ENCODE data around the gene TMEM182. TPM values are rescaled to one million over a fixed set of nuclear protein-coding genes. Genes with fewer than 3 reads are reported as not detected.

Gene TMEM182
- total RNA-seq, 4 donors from 2014 or later: 0.49 to 2.6 (median 0.75) TPM

- Histone ChIP-seq H3K27me3 (no peaks in the 10 kb centered on the region), H3K36me3 (no peaks in the 10 kb centered on the region), H3K9me3 (peaks cover 11% of the 10 kb centered on the region), H3K4me1 (no peaks in the 10 kb centered on the region), H3K4me3 (no peak overlapping the region), H3K27ac (no peak overlapping the region)
- 77% methylated on average over 5 of the region's 5 CpGs for WGBS
- DNase-seq (ENCODE audit: low spot score in 2 of 2): no peak
- TF ChIP-seq POLR2A (IDR thresholded peaks at IDR 0.05) (no peak), POLR2AphosphoS5 (IDR thresholded peaks at IDR 0.05) (no peak), EP300 (IDR thresholded peaks at IDR 0.05) (no peak)
- TF ChIP-seq, protein P1, sequence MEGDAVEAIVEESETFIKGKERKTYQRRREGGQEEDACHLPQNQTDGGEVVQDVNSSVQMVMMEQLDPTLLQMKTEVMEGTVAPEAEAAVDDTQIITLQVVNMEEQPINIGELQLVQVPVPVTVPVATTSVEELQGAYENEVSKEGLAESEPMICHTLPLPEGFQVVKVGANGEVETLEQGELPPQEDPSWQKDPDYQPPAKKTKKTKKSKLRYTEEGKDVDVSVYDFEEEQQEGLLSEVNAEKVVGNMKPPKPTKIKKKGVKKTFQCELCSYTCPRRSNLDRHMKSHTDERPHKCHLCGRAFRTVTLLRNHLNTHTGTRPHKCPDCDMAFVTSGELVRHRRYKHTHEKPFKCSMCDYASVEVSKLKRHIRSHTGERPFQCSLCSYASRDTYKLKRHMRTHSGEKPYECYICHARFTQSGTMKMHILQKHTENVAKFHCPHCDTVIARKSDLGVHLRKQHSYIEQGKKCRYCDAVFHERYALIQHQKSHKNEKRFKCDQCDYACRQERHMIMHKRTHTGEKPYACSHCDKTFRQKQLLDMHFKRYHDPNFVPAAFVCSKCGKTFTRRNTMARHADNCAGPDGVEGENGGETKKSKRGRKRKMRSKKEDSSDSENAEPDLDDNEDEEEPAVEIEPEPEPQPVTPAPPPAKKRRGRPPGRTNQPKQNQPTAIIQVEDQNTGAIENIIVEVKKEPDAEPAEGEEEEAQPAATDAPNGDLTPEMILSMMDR (IDR thresholded peaks at IDR 0.05): no peak
Measured at GRCh38 chr2:102801098-102801718, 39.4 kb downstream of the TMEM182 start.

DNA sequence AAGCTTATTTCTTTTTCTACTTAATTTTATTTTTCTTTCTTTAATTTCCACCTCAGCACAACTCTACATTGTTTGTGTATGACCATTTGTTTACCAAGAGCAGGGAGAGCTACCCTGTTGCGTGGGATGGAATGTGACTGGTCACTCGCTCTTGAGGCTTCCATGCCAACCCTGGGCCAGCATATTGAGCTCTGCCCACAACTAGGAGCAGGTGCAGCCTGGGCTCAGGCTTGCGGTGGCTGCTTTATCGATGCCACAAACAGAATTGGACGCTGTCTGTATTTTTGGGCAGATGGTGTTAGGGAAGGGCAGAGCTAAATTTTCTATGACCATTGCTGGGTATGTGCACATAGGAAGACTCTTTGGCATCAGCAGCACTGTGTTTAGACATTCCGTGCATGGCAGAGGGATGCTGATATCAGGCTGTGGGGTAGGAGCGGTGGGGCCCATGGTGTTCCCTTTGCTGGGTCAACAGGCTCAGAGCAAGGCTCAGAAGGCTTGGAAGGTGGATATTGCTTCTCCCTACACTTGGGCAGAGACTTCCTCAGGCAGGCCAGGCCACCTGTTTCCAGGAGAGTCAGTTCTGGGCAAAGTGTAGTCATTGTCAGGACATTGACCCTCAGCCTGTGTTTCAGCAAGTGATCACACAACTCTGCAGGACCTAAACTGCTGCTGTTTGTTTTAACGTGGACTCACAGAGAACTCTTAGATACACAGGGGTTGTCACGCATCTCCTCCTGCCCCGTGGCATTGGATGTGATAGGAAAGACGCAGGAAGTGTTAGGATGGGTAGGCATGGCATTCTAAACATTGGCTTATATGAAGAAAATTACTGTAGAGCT is 40.2 kb downstream of the TMEM182 start:
- no peaks in the 10 kb centered on the region for H3K4me1 ChIP-seq
- peaks cover 11% of the 10 kb centered on the region for H3K9me3 ChIP-seq
- TF ChIP-seq POLR2AphosphoS5 (IDR thresholded peaks at IDR 0.05) (no peak), EP300 (IDR thresholded peaks at IDR 0.05) (no peak), POLR2A (IDR thresholded peaks at IDR 0.05) (no peak)
- TF ChIP-seq, protein P1 (IDR thresholded peaks at IDR 0.05): no peak
- no peak for DNase-seq (ENCODE audit: low spot score in 2 of 2)
- 98% methylated on average over 11 of the region's 11 CpGs for WGBS
- no peak overlapping the region for H3K27ac ChIP-seq
- H3K36me3 ChIP-seq: no peaks in the 10 kb centered on the region
- H3K27me3 ChIP-seq: no peaks in the 10 kb centered on the region
- H3K4me3 ChIP-seq: no peak overlapping the region

DNA sequence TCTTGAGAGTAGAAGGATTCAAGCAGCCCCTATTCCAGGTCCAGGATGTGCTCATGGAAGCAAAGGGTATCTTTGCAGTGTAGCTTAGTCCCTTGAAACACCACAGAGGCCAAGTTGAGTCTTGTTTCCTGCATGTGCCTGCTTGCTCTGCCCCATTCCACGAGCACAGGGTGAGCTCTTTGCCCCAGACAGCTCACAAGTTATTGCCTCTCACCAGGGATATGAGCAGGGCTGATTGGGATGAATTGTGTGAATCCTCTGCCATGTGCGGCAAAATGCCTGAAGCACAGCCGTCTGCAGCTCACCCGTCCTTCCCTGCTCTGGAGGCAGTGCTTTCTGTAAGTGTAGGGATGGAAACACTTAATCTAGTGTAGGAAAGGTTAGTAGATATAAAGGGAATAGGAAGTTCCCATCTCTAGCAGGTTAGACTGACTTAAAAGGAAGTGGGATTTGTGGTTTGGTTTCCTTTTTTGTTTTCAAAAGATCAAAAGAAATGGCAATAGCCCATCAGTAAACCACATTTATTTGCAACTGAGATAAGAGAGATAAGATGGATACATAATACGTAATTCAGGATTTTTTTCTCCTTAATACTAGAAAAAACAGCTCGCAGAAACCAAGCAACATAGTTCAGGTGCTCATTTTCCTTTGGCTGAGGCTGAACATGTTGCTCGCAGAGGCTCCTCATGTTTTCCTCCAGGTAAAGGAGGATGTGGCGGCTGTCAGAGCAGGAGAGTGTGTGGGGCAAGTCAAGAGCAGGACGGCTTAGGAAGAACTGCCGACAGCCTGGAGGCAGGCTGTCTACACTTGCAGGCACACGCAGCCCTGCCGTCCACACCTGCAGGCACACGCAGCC is 41.4 kb downstream of the TMEM182 start:
- peaks cover 11% of the 10 kb centered on the region for H3K9me3 ChIP-seq
- H3K27me3 ChIP-seq: no peaks in the 10 kb centered on the region
- DNase-seq (ENCODE audit: low spot score in 2 of 2): no peak
- no peaks in the 10 kb centered on the region for H3K36me3 ChIP-seq
- H3K4me1 ChIP-seq: no peaks in the 10 kb centered on the region
- no peak overlapping the region for H3K4me3 ChIP-seq
- no peak for TF ChIP-seq POLR2A (IDR thresholded peaks at IDR 0.05)
- TF ChIP-seq, protein P1 (IDR thresholded peaks at IDR 0.05): no peak
- TF ChIP-seq POLR2AphosphoS5 (IDR thresholded peaks at IDR 0.05): no peak
- TF ChIP-seq EP300 (IDR thresholded peaks at IDR 0.05): no peak
- WGBS: 76% methylated on average over 13 of the region's 13 CpGs
- no peak overlapping the region for H3K27ac ChIP-seq

DNA sequence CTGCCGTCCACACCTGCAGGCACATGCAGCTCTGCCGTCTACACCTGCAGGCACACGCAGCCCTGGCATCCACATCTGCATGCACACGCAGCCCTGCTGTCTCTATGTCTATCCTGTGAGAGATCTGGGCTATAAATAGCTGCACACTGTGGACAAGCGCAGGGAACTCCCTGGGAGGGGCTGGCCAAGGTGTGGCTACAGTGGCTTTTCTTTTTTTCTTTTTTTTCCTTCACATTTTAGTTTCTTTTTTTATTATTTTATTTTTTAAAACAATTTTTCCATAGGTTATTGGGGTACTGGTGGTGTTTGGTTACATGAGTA is 42.0 kb downstream of the TMEM182 start:
- 83% methylated on average over 4 of the region's 5 CpGs for WGBS
- H3K27me3 ChIP-seq: no peaks in the 10 kb centered on the region

More for the DNA sequence above, 42.0 kb downstream of the TMEM182 start:
- TF ChIP-seq POLR2AphosphoS5 (IDR thresholded peaks at IDR 0.05): no peak
- TF ChIP-seq EP300 (IDR thresholded peaks at IDR 0.05): no peak
- no peak for TF ChIP-seq POLR2A (IDR thresholded peaks at IDR 0.05)
- TF ChIP-seq, protein P1 (IDR thresholded peaks at IDR 0.05): no peak
- Histone ChIP-seq H3K4me1 (no peaks in the 10 kb centered on the region), H3K27ac (no peak overlapping the region), H3K4me3 (no peak overlapping the region), H3K36me3 (no peaks in the 10 kb centered on the region), H3K9me3 (peaks cover 11% of the 10 kb centered on the region)
- no peak for DNase-seq (ENCODE audit: low spot score in 2 of 2)

Measured in suprapubic skin (tissue), 4 donors.